IMR-90 (cell line): Measurements from ENCODE around the gene ZBTB7B. TPM values are rescaled to one million over a fixed set of nuclear protein-coding genes. Genes with fewer than 3 reads are reported as not detected.

Source experiments
- ATAC-seq: fragments of 200-7000 bp; cut with Tn5 transposase; 2 replicates; pipeline ENCODE4 v1.9.1; 2020; ENCODE audit warnings: low read depth, mild to moderate bottlenecking, moderate library complexity
- BruUV-seq: library from RNA; stranded (reverse); fragments of 400-500 nt; replicated peaks from 2 replicates; lab custom pipeline; 2021; lab: Mats Ljungman, UMichigan
- CTCF ChIA-PET: fragments of 300-600 bp; formaldehyde crosslinking; extraction: SDS; loops from one replicate; lab custom pipeline; 2021; ENCODE audit warnings: antibody characterized with exemption; lab: Yijun Ruan, JAX
- POLR2A ChIA-PET: fragments of 300-600 bp; sonication (Branson Sonifier 250); formaldehyde crosslinking; loops from one replicate; lab custom pipeline; 2022; ENCODE audit warnings: antibody characterized with exemption; ENCODE audit not compliant: unreplicated experiment; lab: Charles Lee
- DNase-seq: peaks from one replicate; pipeline ENCODE4 v3.0.0; 2013
- H2AFZ ChIP-seq: replicated peaks from 2 replicates; pipeline ENCODE3; 2013; ENCODE audit warnings: low read length, mild to moderate bottlenecking; ENCODE audit not compliant: poor library complexity
- H2AK5ac ChIP-seq: 2 replicates; pipeline ENCODE4 v1.6.1; 2013; ENCODE audit warnings: low read depth, low read length, inconsistent platforms
- H2AK9ac ChIP-seq: replicated peaks from 2 replicates; pipeline ENCODE3; 2013; ENCODE audit warnings: mild to moderate bottlenecking, low read depth, low read length, moderate library complexity; ENCODE audit not compliant: poor library complexity
- H2BK120ac ChIP-seq: 2 replicates; pipeline ENCODE4 v1.6.1; 2013; ENCODE audit warnings: low read depth, low read length, inconsistent platforms
- H2BK15ac ChIP-seq: 3 replicates; pipeline ENCODE4 v1.6.1; 2013; ENCODE audit warnings: low read depth, low read length, inconsistent platforms
- H2BK20ac ChIP-seq: 2 replicates; pipeline ENCODE4 v1.6.1; 2013; ENCODE audit warnings: low read depth, mild to moderate bottlenecking, inconsistent platforms, low read length, moderate library complexity
- H2BK5ac ChIP-seq: 2 replicates; pipeline ENCODE4 v1.6.1; 2013; ENCODE audit warnings: mild to moderate bottlenecking, low read depth, low read length, inconsistent platforms; ENCODE audit not compliant: poor library complexity, severe bottlenecking
- H3K14ac ChIP-seq: replicated peaks from 2 replicates; pipeline ENCODE4 v1.6.1; 2013; ENCODE audit warnings: low read depth, low read length, inconsistent platforms
- H3K18ac ChIP-seq: 2 replicates; pipeline ENCODE4 v1.6.1; 2013; ENCODE audit warnings: low read depth, low read length, control low read depth
- H3K23ac ChIP-seq: 2 replicates; pipeline ENCODE4 v1.6.1; 2013; ENCODE audit warnings: low read depth, low read length, inconsistent platforms
- H3K27ac ChIP-seq: 2 replicates; pipeline ENCODE4 v1.5.1; 2013; ENCODE audit warnings: mild to moderate bottlenecking, control low read depth, low read length; ENCODE audit not compliant: insufficient read depth
- H3K27me3 ChIP-seq: 2 replicates; pipeline ENCODE4 v1.6.1; 2013; ENCODE audit warnings: low read length; ENCODE audit not compliant: control insufficient read depth, insufficient read depth
- H3K36me3 ChIP-seq: 2 replicates; pipeline ENCODE4 v1.6.1; 2013; ENCODE audit warnings: low read length, mixed read lengths; ENCODE audit not compliant: control insufficient read depth, insufficient read depth
- H3K4ac ChIP-seq: 2 replicates; pipeline ENCODE4 v1.6.1; 2013; ENCODE audit warnings: low read depth, low read length, inconsistent platforms
- H3K4me1 ChIP-seq: 2 replicates; pipeline ENCODE4 v1.6.1; 2013; ENCODE audit warnings: low read length, mixed read lengths; ENCODE audit not compliant: control insufficient read depth, insufficient read depth
- H3K4me2 ChIP-seq: 2 replicates; pipeline ENCODE4 v1.6.1; 2013; ENCODE audit warnings: low read depth, mild to moderate bottlenecking, control low read depth, low read length, moderate library complexity
- H3K4me3 ChIP-seq: 2 replicates; pipeline ENCODE4 v1.5.1; 2013; ENCODE audit warnings: low read depth, mild to moderate bottlenecking, control low read depth, low read length, moderate library complexity; ENCODE audit not compliant: insufficient read depth
- H3K56ac ChIP-seq: 2 replicates; pipeline ENCODE4 v1.6.1; 2013; ENCODE audit warnings: low read length, inconsistent platforms; ENCODE audit not compliant: insufficient read depth; ENCODE audit errors: extremely low read depth
- H3K79me1 ChIP-seq, 2 experiments: 2 replicates each; pipeline ENCODE4 v1.6.1; 2013; ENCODE audit warnings: low read length in 2 of 2, inconsistent platforms in 1 of 2, low read depth in 1 of 2
- H3K9ac ChIP-seq: 2 replicates; pipeline ENCODE4 v1.6.1; 2013; ENCODE audit warnings: low read depth, low read length, control low read depth
- H3K9me1 ChIP-seq: 2 replicates; pipeline ENCODE4 v1.6.1; 2013; ENCODE audit warnings: low read length, inconsistent platforms; ENCODE audit not compliant: insufficient read depth
- H3K9me3 ChIP-seq: 2 replicates; pipeline ENCODE4 v1.6.1; 2013; ENCODE audit warnings: low read length; ENCODE audit not compliant: control insufficient read depth, insufficient read depth
- H4K20me1 ChIP-seq: 2 replicates; pipeline ENCODE4 v1.6.1; 2013; ENCODE audit warnings: low read length, inconsistent platforms; ENCODE audit not compliant: insufficient read depth
- H4K5ac ChIP-seq: 2 replicates; pipeline ENCODE4 v1.6.1; 2013; ENCODE audit warnings: mild to moderate bottlenecking, low read depth, low read length, control low read depth
- H4K8ac ChIP-seq, 2 experiments: 2 replicates each; pipeline ENCODE4 v1.6.1; 2013; ENCODE audit warnings: low read depth in 2 of 2, low read length in 2 of 2, control low read depth in 1 of 2, inconsistent platforms in 1 of 2
- H4K91ac ChIP-seq: 2 replicates; pipeline ENCODE4 v1.6.1; 2013; ENCODE audit warnings: low read depth, low read length, inconsistent platforms; ENCODE audit not compliant: insufficient read depth
- BHLHE40 ChIP-seq: fragments of 150-350 bp; IDR thresholded peaks from 2 replicates; pipeline ENCODE4 v1.6.1; 2016; ENCODE audit warnings: mild to moderate bottlenecking, low read depth, low read length
- CEBPB ChIP-seq: IDR thresholded peaks from 2 replicates; pipeline ENCODE4 v1.6.1; 2012; ENCODE audit warnings: low read depth, low read length, improper control_type of control experiment
- CHD1 ChIP-seq: IDR thresholded peaks from 2 replicates; pipeline ENCODE4 v1.6.1; 2012; ENCODE audit warnings: low read depth, low read length, improper control_type of control experiment
- ELK1 ChIP-seq: fragments of 150-350 bp; IDR thresholded peaks from 2 replicates; pipeline ENCODE4 v1.6.1; 2016; ENCODE audit warnings: low read depth, mild to moderate bottlenecking, low read length, moderate library complexity, borderline replicate concordance
- FOS ChIP-seq: fragments of 150-350 bp; IDR thresholded peaks from 2 replicates; pipeline ENCODE4 v1.6.1; 2016; ENCODE audit warnings: low read depth, low read length
- MAFK ChIP-seq: IDR thresholded peaks from 2 replicates; pipeline ENCODE4 v1.6.1; 2012; ENCODE audit warnings: low read depth, low read length, improper control_type of control experiment
- MAZ ChIP-seq: IDR thresholded peaks from 2 replicates; pipeline ENCODE4 v1.6.1; 2012; ENCODE audit warnings: low read depth, mild to moderate bottlenecking, low read length, improper control_type of control experiment, moderate library complexity, borderline replicate concordance
- MXI1 ChIP-seq: IDR thresholded peaks from 2 replicates; pipeline ENCODE4 v1.6.1; 2012; ENCODE audit warnings: low read depth, mild to moderate bottlenecking, low read length, moderate library complexity, borderline replicate concordance
- NFE2L2 ChIP-seq: fragments of 150-350 bp; IDR thresholded peaks from 2 replicates; pipeline ENCODE4 v1.6.1; 2016; ENCODE audit warnings: low read depth, mild to moderate bottlenecking, low read length
- POLR2A ChIP-seq: IDR thresholded peaks from 2 replicates; pipeline ENCODE4 v1.6.1; 2012; ENCODE audit warnings: mild to moderate bottlenecking, low read depth, low read length
- RAD21 ChIP-seq: IDR thresholded peaks from 2 replicates; pipeline ENCODE4 v1.6.1; 2012; ENCODE audit warnings: low read length, improper control_type of control experiment
- RCOR1 ChIP-seq: IDR thresholded peaks from 2 replicates; pipeline ENCODE4 v1.6.1; 2012; ENCODE audit warnings: mild to moderate bottlenecking, low read length, improper control_type of control experiment; ENCODE audit not compliant: insufficient replicate concordance
- RFX5 ChIP-seq: IDR thresholded peaks from 2 replicates; pipeline ENCODE4 v1.8.0; 2012; ENCODE audit warnings: low read depth, mild to moderate bottlenecking, low read length, moderate library complexity
- SMC3 ChIP-seq: fragments of 150-350 bp; IDR thresholded peaks from 2 replicates; pipeline ENCODE4 v1.6.1; 2016; ENCODE audit warnings: low read depth, mild to moderate bottlenecking, antibody characterized with exemption, low read length, moderate library complexity
- WGBS, 2 experiments: methylation state at CpG; one replicate each; pipeline versions ENCODE4 v1.1.5 to v1.1.7; 2013; ENCODE audit warnings: missing lambda C conversion rate in 2 of 2; ENCODE audit not compliant: insufficient read length in 1 of 2; ENCODE audit errors: extremely low coverage in 2 of 2; 5-methylcytosine and 5-hydroxymethylcytosine counted together
- dilution Hi-C: fragments of 300-500 bp; cut with HindIII; formaldehyde crosslinking; loops from one replicate; pipeline ENCODE4 v1.14.3; 2018; ENCODE audit warnings: low sequenced_read_pairs; ENCODE audit not compliant: unreplicated experiment
- in situ Hi-C: fragments of 300-500 bp; cut with MboI; formaldehyde crosslinking; loops from 3 replicates; pipeline ENCODE4 v1.14.3; 2019; ENCODE audit warnings: low sequenced_read_pairs, inconsistent platforms, mixed read lengths
- intact Hi-C: fragments of 100-400 bp; cut with micrococcal nuclease; formaldehyde crosslinking; loops from 2 replicates; pipeline ENCODE4 v1.10.0; 2022
- polyA plus RNA-seq, 3 experiments: library from polyadenylated mRNA; depleted of rRNA; stranded (reverse); fragments of >200 nt; gene quantifications; 2 replicates each; pipeline ENCODE4 v1.2.3, GENCODE V29; 2012; ENCODE audit warnings: low replicate concordance in 1 of 3
- total RNA-seq: library from RNA; depleted of rRNA; stranded (reverse); fragments of >200 nt; gene quantifications from 2 replicates; pipeline ENCODE4 v1.2.3, GENCODE V29; 2012
- TF ChIP-seq, protein P1 (sequence below): conservative IDR thresholded peaks from 2 replicates; pipeline ENCODE4 v1.5.1; 2012; ENCODE audit warnings: mild to moderate bottlenecking, low read depth, low read length, improper control_type of control experiment
- TF ChIP-seq, protein P2 (sequence below): fragments of 150-350 bp; IDR thresholded peaks from 2 replicates; pipeline ENCODE4 v1.6.1; 2017; ENCODE audit warnings: mild to moderate bottlenecking, antibody characterized with exemption, low read length, low read depth

The ZBTB7B gene
- total and polyA plus RNA-seq, 2 of the 4 experiments (the other 2 are of a cell fraction), result 7.7 to 17.4 TPM

DNA sequence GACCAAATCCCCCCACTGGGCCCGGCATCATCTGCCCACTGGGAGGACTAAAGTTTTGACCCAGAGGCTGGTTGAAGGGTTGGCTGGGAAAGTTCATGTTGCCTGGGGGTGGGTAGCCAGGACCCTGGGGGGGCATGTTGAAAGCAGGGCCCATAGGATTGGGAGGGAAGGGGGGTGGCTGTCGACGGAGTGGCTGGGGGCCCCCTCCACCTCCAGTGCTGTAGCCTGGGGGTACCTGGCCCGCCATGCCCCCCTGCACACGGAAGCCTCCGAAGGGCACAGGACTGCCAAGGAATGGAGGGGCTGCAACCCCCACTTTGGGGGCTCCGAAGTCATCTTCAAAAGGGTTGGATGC, 43.2 kb upstream of the ZBTB7B start:
- Histone ChIP-seq H2BK20ac (no peak overlapping the region), H3K27ac (no peak overlapping the region), H3K56ac (no peak overlapping the region), H2AK5ac (no peak overlapping the region), H3K14ac (no peak overlapping the region), H3K4me1 (peaks cover 18% of the 10 kb centered on the region), H3K9me1 (peaks cover 5% of the 10 kb centered on the region), H3K23ac (no peak overlapping the region), H2BK5ac (no peak overlapping the region), H3K4me3 (no peak overlapping the region), H3K9ac (no peak overlapping the region), H4K5ac (no peak overlapping the region), H3K4ac (no peak overlapping the region), H2BK15ac (no peak overlapping the region), H3K27me3 (no peaks in the 10 kb centered on the region), H2AK9ac (no peak overlapping the region), H3K18ac (no peak overlapping the region), H4K91ac (no peak overlapping the region), H4K8ac (no peak overlapping the region), H2AFZ (no peak overlapping the region), H4K20me1 (peaks cover 12% of the 10 kb centered on the region), H3K9me3 (no peaks in the 10 kb centered on the region), H3K36me3 (peaks cover 31% of the 10 kb centered on the region), H3K4me2 (no peak overlapping the region), H2BK120ac (no peak overlapping the region), H3K79me1 (peaks cover 21 to 62% of the 10 kb centered on the region in 2 experiments; a peak in 3 of 4 replicates)
- POLR2A ChIA-PET, result interaction anchor here (2.5 kb wide), 1 partner anchor 11 kb away, joined by 17 read pairs; the partner anchor contains the start of gene SHC1
- BruUV-seq, result no TSS peak
- dilution Hi-C loops (no loop called here), intact Hi-C loops (loop anchor here (5.0 kb wide), 1 partner anchor 103 kb away; the partner anchor contains the start of gene EFNA4), in situ Hi-C loops (loop anchor here (10.0 kb wide), 1 partner anchor 95 kb away; the partner anchor contains the start of gene ADAM15)
- no CpG with 5 or more reads among the region's 7 CpGs for WGBS, 2 experiments
- no peak for ATAC-seq
- no peak for DNase-seq
- CTCF ChIA-PET, result no interaction called here
- TF ChIP-seq CHD1, result no peak
- no peak for TF ChIP-seq RCOR1
- TF ChIP-seq MAFK, result no peak
- TF ChIP-seq BHLHE40, result no peak
- no peak for TF ChIP-seq ELK1
- TF ChIP-seq RFX5, result no peak
- no peak for TF ChIP-seq POLR2A
- no peak for TF ChIP-seq CEBPB
- no peak for TF ChIP-seq FOS
- TF ChIP-seq MXI1, result no peak
- TF ChIP-seq MAZ, result no peak
- no peak for TF ChIP-seq NFE2L2
- TF ChIP-seq, protein P1, sequence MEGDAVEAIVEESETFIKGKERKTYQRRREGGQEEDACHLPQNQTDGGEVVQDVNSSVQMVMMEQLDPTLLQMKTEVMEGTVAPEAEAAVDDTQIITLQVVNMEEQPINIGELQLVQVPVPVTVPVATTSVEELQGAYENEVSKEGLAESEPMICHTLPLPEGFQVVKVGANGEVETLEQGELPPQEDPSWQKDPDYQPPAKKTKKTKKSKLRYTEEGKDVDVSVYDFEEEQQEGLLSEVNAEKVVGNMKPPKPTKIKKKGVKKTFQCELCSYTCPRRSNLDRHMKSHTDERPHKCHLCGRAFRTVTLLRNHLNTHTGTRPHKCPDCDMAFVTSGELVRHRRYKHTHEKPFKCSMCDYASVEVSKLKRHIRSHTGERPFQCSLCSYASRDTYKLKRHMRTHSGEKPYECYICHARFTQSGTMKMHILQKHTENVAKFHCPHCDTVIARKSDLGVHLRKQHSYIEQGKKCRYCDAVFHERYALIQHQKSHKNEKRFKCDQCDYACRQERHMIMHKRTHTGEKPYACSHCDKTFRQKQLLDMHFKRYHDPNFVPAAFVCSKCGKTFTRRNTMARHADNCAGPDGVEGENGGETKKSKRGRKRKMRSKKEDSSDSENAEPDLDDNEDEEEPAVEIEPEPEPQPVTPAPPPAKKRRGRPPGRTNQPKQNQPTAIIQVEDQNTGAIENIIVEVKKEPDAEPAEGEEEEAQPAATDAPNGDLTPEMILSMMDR, result no peak
- TF ChIP-seq, protein P2, sequence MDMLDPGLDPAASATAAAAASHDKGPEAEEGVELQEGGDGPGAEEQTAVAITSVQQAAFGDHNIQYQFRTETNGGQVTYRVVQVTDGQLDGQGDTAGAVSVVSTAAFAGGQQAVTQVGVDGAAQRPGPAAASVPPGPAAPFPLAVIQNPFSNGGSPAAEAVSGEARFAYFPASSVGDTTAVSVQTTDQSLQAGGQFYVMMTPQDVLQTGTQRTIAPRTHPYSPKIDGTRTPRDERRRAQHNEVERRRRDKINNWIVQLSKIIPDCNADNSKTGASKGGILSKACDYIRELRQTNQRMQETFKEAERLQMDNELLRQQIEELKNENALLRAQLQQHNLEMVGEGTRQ, result no peak
- no peak for TF ChIP-seq RAD21
- TF ChIP-seq SMC3, result no peak
